B cell (primary cell): ENCODE results near the gene RNPEPL1.

ENCODE experiments used
- EZH2 ChIP-seq: IDR thresholded peaks from 2 replicates; pipeline ENCODE4 v1.6.1; 2012; ENCODE audit warnings: borderline replicate concordance, low read depth, mild to moderate bottlenecking, moderate library complexity, low read length; ENCODE audit not compliant: insufficient read depth, poor library complexity, severe bottlenecking
- TF ChIP-seq, protein P1 (sequence below): fragments of 200-600 bp; IDR thresholded peaks from one replicate; pipeline ENCODE4 v1.8.0; 2022; ENCODE audit warnings: antibody characterized with exemption, mild to moderate bottlenecking

DNA sequence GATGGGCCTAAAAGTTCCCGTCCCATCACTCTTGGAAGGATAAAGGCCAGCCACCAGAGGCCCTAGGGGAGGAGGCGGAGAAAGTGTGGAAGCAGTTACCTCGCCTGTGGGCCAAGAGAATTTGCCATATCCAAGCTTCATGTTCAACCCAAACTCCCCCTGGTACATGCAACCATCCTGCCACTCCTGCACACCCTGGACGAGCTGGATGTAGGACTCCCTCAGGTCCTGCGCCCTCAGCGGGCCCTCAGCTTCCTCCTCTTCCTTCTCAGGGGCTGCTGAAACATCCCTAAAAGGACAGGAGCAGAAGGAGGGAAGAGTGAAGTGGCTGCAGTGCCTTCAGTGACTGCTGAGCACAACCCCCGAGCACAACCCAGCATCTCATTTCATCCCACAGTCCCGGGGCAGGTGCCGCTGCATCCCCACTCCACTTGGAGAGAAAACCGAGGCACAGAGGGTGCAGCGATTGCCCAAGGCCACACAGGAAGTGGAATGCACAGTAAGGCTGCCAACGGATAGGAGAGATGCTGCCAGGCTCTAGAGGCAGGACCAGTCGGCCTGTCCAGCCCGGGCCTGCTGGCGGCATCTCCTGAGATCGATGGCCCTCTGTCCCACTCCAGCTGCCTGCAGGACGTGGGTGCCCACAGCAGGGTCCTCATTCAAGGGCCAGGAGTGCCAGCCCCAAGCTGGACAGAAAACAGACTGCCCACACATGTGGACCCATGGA, 13.4 kb upstream of the RNPEPL1 start:
- no peak for TF ChIP-seq EZH2
- TF ChIP-seq, protein P1, sequence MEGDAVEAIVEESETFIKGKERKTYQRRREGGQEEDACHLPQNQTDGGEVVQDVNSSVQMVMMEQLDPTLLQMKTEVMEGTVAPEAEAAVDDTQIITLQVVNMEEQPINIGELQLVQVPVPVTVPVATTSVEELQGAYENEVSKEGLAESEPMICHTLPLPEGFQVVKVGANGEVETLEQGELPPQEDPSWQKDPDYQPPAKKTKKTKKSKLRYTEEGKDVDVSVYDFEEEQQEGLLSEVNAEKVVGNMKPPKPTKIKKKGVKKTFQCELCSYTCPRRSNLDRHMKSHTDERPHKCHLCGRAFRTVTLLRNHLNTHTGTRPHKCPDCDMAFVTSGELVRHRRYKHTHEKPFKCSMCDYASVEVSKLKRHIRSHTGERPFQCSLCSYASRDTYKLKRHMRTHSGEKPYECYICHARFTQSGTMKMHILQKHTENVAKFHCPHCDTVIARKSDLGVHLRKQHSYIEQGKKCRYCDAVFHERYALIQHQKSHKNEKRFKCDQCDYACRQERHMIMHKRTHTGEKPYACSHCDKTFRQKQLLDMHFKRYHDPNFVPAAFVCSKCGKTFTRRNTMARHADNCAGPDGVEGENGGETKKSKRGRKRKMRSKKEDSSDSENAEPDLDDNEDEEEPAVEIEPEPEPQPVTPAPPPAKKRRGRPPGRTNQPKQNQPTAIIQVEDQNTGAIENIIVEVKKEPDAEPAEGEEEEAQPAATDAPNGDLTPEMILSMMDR: no peak
